Hematopoietic multipotent progenitor cell (in vitro differentiated cells): ENCODE results near the gene WNT9B. TPM values are rescaled to one million over a fixed set of nuclear protein-coding genes. Genes with fewer than 3 reads are reported as not detected.
A peak's percentile ranks its signal among the peaks of the same experiment; 100 is the strongest.

Experiments
- DNase-seq, 3 donors: peaks; one replicate each; pipeline ENCODE4 v3.0.0-alpha.2; 2011 to 2015; ENCODE audit warnings: low read depth in 2 of 3, low spot score in 2 of 3
- total RNA-seq: library from RNA; depleted of rRNA; stranded (reverse); fragments of >200 nt; gene quantifications from one replicate; pipeline ENCODE4 v1.2.3, GENCODE V29; 2012

WNT9B gene, protein sequence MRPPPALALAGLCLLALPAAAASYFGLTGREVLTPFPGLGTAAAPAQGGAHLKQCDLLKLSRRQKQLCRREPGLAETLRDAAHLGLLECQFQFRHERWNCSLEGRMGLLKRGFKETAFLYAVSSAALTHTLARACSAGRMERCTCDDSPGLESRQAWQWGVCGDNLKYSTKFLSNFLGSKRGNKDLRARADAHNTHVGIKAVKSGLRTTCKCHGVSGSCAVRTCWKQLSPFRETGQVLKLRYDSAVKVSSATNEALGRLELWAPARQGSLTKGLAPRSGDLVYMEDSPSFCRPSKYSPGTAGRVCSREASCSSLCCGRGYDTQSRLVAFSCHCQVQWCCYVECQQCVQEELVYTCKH
- total RNA-seq, result under 0.01 TPM

DNA sequence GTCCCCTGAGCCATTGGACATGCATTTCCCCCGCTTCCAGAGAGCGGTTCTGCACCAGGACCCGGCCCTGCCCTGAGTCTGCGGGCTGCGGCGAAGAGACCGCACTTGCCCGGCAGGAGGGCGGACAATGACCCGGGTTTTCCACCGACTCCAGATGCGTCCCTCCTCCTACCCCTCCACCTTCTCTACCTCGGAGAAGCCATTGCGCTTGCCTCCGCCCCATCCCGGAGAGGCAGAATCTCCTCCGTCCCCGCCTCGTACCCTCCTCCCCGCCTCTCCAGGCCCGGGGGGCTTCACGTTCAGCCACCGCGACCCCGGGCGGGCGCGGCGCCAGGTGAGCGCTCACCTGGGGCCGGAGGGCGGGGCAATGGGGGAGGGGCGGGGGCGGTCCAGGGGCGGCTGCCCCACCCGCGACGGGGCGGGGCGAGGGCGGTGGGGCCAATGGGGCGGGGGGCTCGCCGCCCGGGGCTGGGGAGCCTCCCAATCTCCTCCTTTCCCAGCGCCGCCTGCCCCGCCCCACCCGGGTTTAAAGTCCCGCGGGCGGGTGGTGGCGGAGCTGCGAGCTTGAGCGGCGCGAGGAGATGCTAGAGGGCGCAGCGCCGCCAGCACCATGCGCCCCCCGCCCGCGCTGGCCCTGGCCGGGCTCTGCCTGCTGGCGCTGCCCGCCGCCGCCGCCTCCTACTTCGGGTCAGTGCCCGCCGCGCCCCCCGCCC, at the start of gene WNT9B:
Gene WNT9B, plus strand, starts transcription at position 555 of the 713 bp plus-strand sequence. Its CDS starts 56 bp downstream, at position 611.
- DNase-seq, result peak in 2 of 3 donors; percentile 38 to 42

GRCh38 chr17:46802800-46803199, 48.6 kb upstream of the WNT9B start:
- DNase-seq, result no peak

GRCh38 chr17:46803544-46803943, 47.8 kb upstream of the WNT9B start:
- DNase-seq, result no peak

GRCh38 chr17:46805771-46806170, 45.6 kb upstream of the WNT9B start:
- DNase-seq, result no peak

- DNase-seq, result no peak
These were observed 42.2 kb upstream of the WNT9B start for GRCh38 chr17:46809110-46809571.

- DNase-seq, result no peak
These were observed 40.5 kb upstream of the WNT9B start for GRCh38 chr17:46810837-46811236.

DNA sequence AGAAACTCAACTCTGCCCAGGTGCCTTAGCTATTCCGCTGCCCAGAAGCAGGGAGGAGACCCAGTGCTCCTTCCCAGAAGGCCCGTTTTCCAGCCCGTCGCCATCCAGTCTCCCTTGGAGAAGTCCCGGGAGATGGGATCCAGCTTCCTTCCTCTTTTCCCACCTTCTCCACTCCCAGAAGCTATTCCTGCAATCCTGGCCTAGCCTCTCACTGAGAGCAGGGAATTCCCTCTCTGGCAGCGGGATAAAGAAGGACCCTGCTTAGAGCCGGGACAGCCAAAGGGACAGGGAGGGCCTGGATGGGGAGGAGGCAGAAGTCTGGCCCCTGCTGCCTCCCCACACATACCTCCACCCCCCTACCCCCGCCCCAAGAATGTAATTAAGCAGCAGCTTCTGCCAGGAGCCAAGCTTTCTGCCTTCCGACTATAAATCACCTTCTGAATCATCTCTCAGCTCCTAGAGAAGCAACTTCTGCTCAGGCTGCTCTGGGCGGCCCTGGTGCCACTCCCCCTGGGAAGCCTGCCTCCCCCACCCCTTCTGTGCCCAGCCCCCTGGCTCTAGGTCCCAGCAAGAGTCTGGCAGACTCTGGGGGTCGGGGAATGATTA, 39.3 kb upstream of the WNT9B start:
- DNase-seq, result no peak

- no peak for DNase-seq
These were observed 38.6 kb upstream of the WNT9B start for GRCh38 chr17:46812624-46813318.

- no peak for DNase-seq
These were observed 37.5 kb upstream of the WNT9B start for GRCh38 chr17:46813920-46814319.

DNA sequence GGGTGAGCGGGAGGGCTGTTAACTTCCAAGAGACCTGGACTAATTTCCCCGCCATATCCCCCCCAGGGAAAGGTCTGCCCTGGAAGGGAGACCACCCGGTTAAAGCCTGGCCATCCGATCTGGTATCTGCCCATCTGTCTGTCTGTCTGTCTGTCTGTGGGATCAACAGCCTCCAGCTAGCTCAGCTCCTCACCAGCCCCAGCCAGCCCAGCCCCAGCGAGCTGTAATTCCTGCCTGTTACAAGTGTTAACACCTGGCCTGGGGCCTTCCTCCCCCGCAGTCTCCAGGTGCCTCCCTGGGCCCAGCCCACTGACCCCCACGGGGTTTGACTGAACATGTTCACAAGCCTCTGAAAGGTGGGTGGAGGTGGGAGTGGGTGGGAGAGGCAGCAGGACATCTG, 36.9 kb upstream of the WNT9B start:
- no peak for DNase-seq

- no peak for DNase-seq
These were observed 35.7 kb upstream of the WNT9B start for GRCh38 chr17:46815474-46816353.

GRCh38 chr17:46817151-46817900, 34.1 kb upstream of the WNT9B start:
- DNase-seq, result peak in 1 of 3 donors; percentile 21

- no peak for DNase-seq
These were observed 33.5 kb upstream of the WNT9B start for GRCh38 chr17:46817901-46818209.

GRCh38 chr17:46818316-46818928, 33.0 kb upstream of the WNT9B start, which contains the start of gene WNT3:
Gene WNT3, minus strand, starts transcription at chr17:46818692. Its CDS starts 95 bp downstream, at chr17:46818597.
- peak in 1 of 3 donors; percentile 33 for DNase-seq

DNA sequence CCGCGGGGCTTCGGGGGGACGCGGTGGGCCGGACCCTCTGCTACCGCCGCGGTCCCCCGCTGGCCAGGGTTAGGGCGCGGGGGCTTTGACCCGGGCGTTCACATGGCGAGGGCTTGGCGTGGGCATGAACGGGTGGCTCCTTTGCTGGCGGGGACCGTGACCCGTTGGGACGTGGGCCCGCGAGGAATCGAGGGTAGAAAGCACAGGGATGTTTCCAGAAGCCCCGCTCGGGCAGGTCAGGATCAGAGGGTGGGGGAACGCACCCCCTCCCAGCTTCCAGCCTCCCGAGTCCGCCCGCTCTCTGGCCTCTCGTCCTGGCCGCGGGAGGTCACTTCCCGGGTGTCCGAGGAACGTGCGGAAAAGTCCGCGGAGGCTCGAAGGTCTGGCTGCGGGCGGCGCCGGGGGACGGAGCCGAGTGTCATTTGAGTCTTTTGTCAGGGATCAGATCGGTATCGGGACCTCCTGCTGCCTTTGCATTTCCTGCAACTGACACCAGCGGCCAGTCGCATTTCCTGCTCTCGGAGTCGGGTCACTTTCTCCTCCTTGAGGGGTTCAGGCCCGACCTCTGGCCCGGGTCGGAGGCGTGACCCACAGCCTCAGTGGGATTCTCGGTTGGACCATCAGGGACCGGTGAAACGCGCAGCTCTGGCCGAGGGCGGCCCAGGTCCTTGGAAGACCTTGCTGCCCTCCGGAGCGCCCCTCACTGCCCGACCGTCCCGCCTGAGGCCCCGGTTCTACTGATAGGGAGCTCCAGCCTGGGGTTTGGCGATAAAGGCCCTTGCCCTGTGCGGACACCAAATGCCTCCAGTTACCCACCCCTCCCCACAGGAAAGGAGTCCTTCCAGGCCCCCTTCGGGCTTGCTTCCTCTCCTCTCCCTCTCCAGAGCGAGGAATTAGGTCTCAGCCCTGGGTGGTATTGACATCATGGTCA, 32.2 kb upstream of the WNT9B start:
- DNase-seq, result peak in 1 of 3 donors; percentile 33

- DNase-seq, result peak in 1 of 3 donors; percentile 19
These were observed 31.5 kb upstream of the WNT9B start for GRCh38 chr17:46819906-46820351.

GRCh38 chr17:46820592-46821450, 30.6 kb upstream of the WNT9B start:
- DNase-seq, result no peak
